MM.1S (cell line): ENCODE data around the gene BYSL.
A peak's percentile ranks its signal among the peaks of the same experiment; 100 is the strongest.

Experiments used
- DNase-seq: peaks from one replicate; pipeline ENCODE4 v3.0.0-alpha.2; 2015
- H2AFZ ChIP-seq: fragments of 300-600 bp; sonication (generic); 2 replicates; pipeline ENCODE4 v1.6.0; 2016; ENCODE audit warnings: antibody characterized with exemption, low read length
- H3F3A ChIP-seq: fragments of 300-600 bp; sonication (generic); 2 replicates; pipeline ENCODE4 v1.6.1; 2016; ENCODE audit warnings: mild to moderate bottlenecking, antibody characterized with exemption, low read length, moderate library complexity, mixed read lengths; ENCODE audit not compliant: insufficient read depth
- H3K27ac ChIP-seq: fragments of 300-600 bp; sonication (generic); 2 replicates; pipeline ENCODE4 v1.5.1; 2016; ENCODE audit warnings: mild to moderate bottlenecking, low read length
- H3K27me3 ChIP-seq: fragments of 300-600 bp; sonication (generic); replicated peaks from 2 replicates; pipeline ENCODE4 v1.6.0; 2016; ENCODE audit warnings: low read length; ENCODE audit not compliant: insufficient read depth
- H3K36me3 ChIP-seq: fragments of 300-600 bp; sonication (generic); replicated peaks from 2 replicates; pipeline ENCODE4 v1.6.1; 2016; ENCODE audit warnings: mild to moderate bottlenecking, low read length, mixed read lengths; ENCODE audit not compliant: insufficient read depth
- H3K4me1 ChIP-seq: fragments of 300-600 bp; sonication (generic); 2 replicates; pipeline ENCODE4 v1.6.1; 2016; ENCODE audit warnings: low read length, mixed read lengths
- H3K4me2 ChIP-seq: fragments of 300-600 bp; sonication (generic); 2 replicates; pipeline ENCODE4 v1.6.0; 2016; ENCODE audit warnings: low read depth, low read length
- H3K4me3 ChIP-seq: fragments of 300-600 bp; sonication (generic); 2 replicates; pipeline ENCODE4 v1.5.1; 2016; ENCODE audit warnings: low read length, mixed read lengths
- H3K79me2 ChIP-seq: fragments of 300-600 bp; sonication (generic); 2 replicates; pipeline ENCODE4 v1.6.1; 2016; ENCODE audit warnings: mixed run types, low read length, mixed read lengths
- H3K9ac ChIP-seq: fragments of 300-600 bp; sonication (generic); 2 replicates; pipeline ENCODE4 v1.6.1; 2016; ENCODE audit warnings: low read length, mixed read lengths
- H3K9me2 ChIP-seq: fragments of 300-600 bp; sonication (generic); replicated peaks from 2 replicates; pipeline ENCODE4 v1.6.1; 2016; ENCODE audit warnings: mild to moderate bottlenecking, low read length, mixed read lengths; ENCODE audit not compliant: insufficient read depth
- H3K9me3 ChIP-seq: fragments of 300-600 bp; sonication (generic); replicated peaks from 2 replicates; pipeline ENCODE4 v1.6.1; 2016; ENCODE audit warnings: mild to moderate bottlenecking, low read length, mixed read lengths; ENCODE audit not compliant: insufficient read depth
- H4K20me1 ChIP-seq: fragments of 300-600 bp; sonication (generic); 2 replicates; pipeline ENCODE4 v1.6.1; 2016; ENCODE audit warnings: mild to moderate bottlenecking, low read length, moderate library complexity, mixed read lengths; ENCODE audit not compliant: insufficient read depth
- CTCF ChIP-seq: fragments of 300-600 bp; sonication (generic); IDR thresholded peaks from 2 replicates; pipeline ENCODE4 v1.5.1; 2016; ENCODE audit warnings: antibody characterized with exemption, low read length, mixed read lengths
- EZH2 ChIP-seq: fragments of 300-600 bp; sonication (generic); optimal IDR thresholded peaks from 2 replicates; pipeline ENCODE3; 2017; ENCODE audit warnings: low read depth, mild to moderate bottlenecking, antibody characterized with exemption, low read length, mixed read lengths
- EZH2phosphoT487 ChIP-seq: fragments of 300-600 bp; sonication (generic); IDR thresholded peaks from 2 replicates; pipeline ENCODE4 v1.6.1; 2018; ENCODE audit warnings: antibody characterized with exemption, low read length

The BYSL gene

GRCh38 chr6:41935193-41935574, 13.9 kb downstream of the BYSL start:
- TF ChIP-seq EZH2 (no peak), CTCF (no peak), EZH2phosphoT487 (no peak)
- H3K4me3 ChIP-seq: no peak overlapping the region
- H4K20me1 ChIP-seq: no peaks in the 10 kb centered on the region
- H3K27me3 ChIP-seq: no peaks in the 10 kb centered on the region
- H3K9me2 ChIP-seq: no peaks in the 10 kb centered on the region
- no peaks in the 10 kb centered on the region for H3K9me3 ChIP-seq
- H2AFZ ChIP-seq: no peak overlapping the region
- H3K27ac ChIP-seq: no peak overlapping the region
- H3K9ac ChIP-seq: no peak overlapping the region
- no peak for DNase-seq
- H3K79me2 ChIP-seq: peaks cover 50% of the 10 kb centered on the region
- H3F3A ChIP-seq: peaks cover 24% of the 10 kb centered on the region
- H3K36me3 ChIP-seq: peaks cover 19% of the 10 kb centered on the region; the same call in 1 of the 2 replicates
- 0 out of 2 replicates have a peak overlapping the region, but pooled peaks have one; percentile 36 for H3K4me2 ChIP-seq
- peaks cover 27% of the 10 kb centered on the region for H3K4me1 ChIP-seq

GRCh38 chr6:41935685-41936072, 14.4 kb downstream of the BYSL start:
- peak overlapping the region; percentile 36; the same call in 1 of the 2 replicates for H3K4me2 ChIP-seq
- H3K4me1 ChIP-seq: peaks cover 31% of the 10 kb centered on the region
- peak overlapping the region; percentile 32; the same call in 1 of the 2 replicates for H3K27ac ChIP-seq
- H3K27me3 ChIP-seq: no peaks in the 10 kb centered on the region
- H3K9ac ChIP-seq: no peak overlapping the region
- no peaks in the 10 kb centered on the region for H4K20me1 ChIP-seq
- no peaks in the 10 kb centered on the region for H3K9me2 ChIP-seq
- H3F3A ChIP-seq: peaks cover 24% of the 10 kb centered on the region
- TF ChIP-seq EZH2phosphoT487 (no peak), EZH2 (no peak), CTCF (no peak)
- H3K4me3 ChIP-seq: no peak overlapping the region
- no peak overlapping the region for H2AFZ ChIP-seq
- H3K36me3 ChIP-seq: peaks cover 14% of the 10 kb centered on the region; the same call in 1 of the 2 replicates
- H3K9me3 ChIP-seq: no peaks in the 10 kb centered on the region
- H3K79me2 ChIP-seq: peaks cover 51% of the 10 kb centered on the region
- no peak for DNase-seq

GRCh38 chr6:41936073-41936837, 15.0 kb downstream of the BYSL start:
- peak; percentile 85 for DNase-seq

More at GRCh38 chr6:41936073-41936837, 15.0 kb downstream of the BYSL start:
- H3K27ac ChIP-seq: peak overlapping the region; percentile 32; the same call in 1 of the 2 replicates
- H4K20me1 ChIP-seq: no peaks in the 10 kb centered on the region
- no peak overlapping the region for H3K4me3 ChIP-seq
- TF ChIP-seq CTCF (peak; percentile 90), EZH2 (no peak)
- no peak overlapping the region for H3K9ac ChIP-seq
- H3K9me3 ChIP-seq: no peaks in the 10 kb centered on the region
- H3K27me3 ChIP-seq: no peaks in the 10 kb centered on the region
- H3K9me2 ChIP-seq: no peaks in the 10 kb centered on the region
- no peak overlapping the region for H2AFZ ChIP-seq
- H3F3A ChIP-seq: peaks cover 24% of the 10 kb centered on the region
- peaks cover 14% of the 10 kb centered on the region; the same call in 1 of the 2 replicates for H3K36me3 ChIP-seq
- H3K4me2 ChIP-seq: peak overlapping the region; percentile 36; the same call in 1 of the 2 replicates
- peaks cover 31% of the 10 kb centered on the region for H3K4me1 ChIP-seq
- H3K79me2 ChIP-seq: peaks cover 57% of the 10 kb centered on the region
